ENCODE measurements around the gene HS3ST5. TPM values are rescaled to one million over a fixed set of nuclear protein-coding genes. Genes with fewer than 3 reads are reported as not detected.
"Not testable (repeated sequence)": the region's sequence is repeated elsewhere in the genome, so short reads cannot be mapped to it uniquely, and the experiment has no call there.

Gene HS3ST5
- total RNA-seq, 1 donor from 2014 or later, result 7.0 TPM

GRCh38 chr6:114096561-114097172 is 246.2 kb downstream of the HS3ST5 start:
- peak; percentile 30 for DNase-seq (ENCODE audit: low spot score)

- DNase-seq (ENCODE audit: low spot score), result no peak
Measured at GRCh38 chr6:114092943-114093342, 249.9 kb downstream of the HS3ST5 start.

GRCh38 chr6:114090626-114091025 is 252.2 kb downstream of the HS3ST5 start:
- DNase-seq (ENCODE audit: low spot score), result peak; percentile 17

GRCh38 chr6:114087496-114087895 is 255.3 kb downstream of the HS3ST5 start:
- DNase-seq (ENCODE audit: low spot score), result no peak

GRCh38 chr6:114085211-114085610 is 257.6 kb downstream of the HS3ST5 start:
- DNase-seq (ENCODE audit: low spot score), result no peak

- no peak for DNase-seq (ENCODE audit: low spot score)
Measured at GRCh38 chr6:114084327-114084890, 258.4 kb downstream of the HS3ST5 start.

- DNase-seq (ENCODE audit: low spot score), result no peak
Measured at GRCh38 chr6:114083251-114083650, 259.6 kb downstream of the HS3ST5 start.

GRCh38 chr6:114081730-114082129 is 261.1 kb downstream of the HS3ST5 start:
- DNase-seq (ENCODE audit: low spot score), result no peak

- DNase-seq (ENCODE audit: low spot score), result no peak
Measured at GRCh38 chr6:114080891-114081510, 261.8 kb downstream of the HS3ST5 start.

GRCh38 chr6:114080410-114080809 is 262.4 kb downstream of the HS3ST5 start:
- not testable (repeated sequence) for DNase-seq (ENCODE audit: low spot score)

- DNase-seq (ENCODE audit: low spot score), result no peak
Measured at GRCh38 chr6:114075777-114076176, 267.0 kb downstream of the HS3ST5 start.

GRCh38 chr6:114075300-114075699 is 267.5 kb downstream of the HS3ST5 start:
- no peak for DNase-seq (ENCODE audit: low spot score)

GRCh38 chr6:114068771-114069170 is 274.1 kb downstream of the HS3ST5 start:
- no peak for DNase-seq (ENCODE audit: low spot score)

GRCh38 chr6:114068116-114068515 is 274.7 kb downstream of the HS3ST5 start:
- no peak for DNase-seq (ENCODE audit: low spot score)

GRCh38 chr6:114064862-114065261 is 278.0 kb downstream of the HS3ST5 start:
- DNase-seq (ENCODE audit: low spot score), result no peak

- no peak for DNase-seq (ENCODE audit: low spot score)
Measured at GRCh38 chr6:114063956-114064355, 278.9 kb downstream of the HS3ST5 start.

GRCh38 chr6:114062199-114062598 is 280.6 kb downstream of the HS3ST5 start:
- DNase-seq (ENCODE audit: low spot score), result no peak

GRCh38 chr6:114061741-114062140 is 281.1 kb downstream of the HS3ST5 start:
- DNase-seq (ENCODE audit: low spot score), result no peak

- DNase-seq (ENCODE audit: low spot score), result no peak
Measured at GRCh38 chr6:114061116-114061515, 281.7 kb downstream of the HS3ST5 start.

GRCh38 chr6:114058435-114058834 is 284.4 kb downstream of the HS3ST5 start:
- DNase-seq (ENCODE audit: low spot score), result peak; percentile 50

GRCh38 chr6:114055763-114056162 is 287.1 kb downstream of the HS3ST5 start:
- no peak for DNase-seq (ENCODE audit: low spot score)

- DNase-seq (ENCODE audit: low spot score), result no peak
Measured at GRCh38 chr6:114055349-114055748, 287.5 kb downstream of the HS3ST5 start.

GRCh38 chr6:114053791-114054190 is 289.0 kb downstream of the HS3ST5 start:
- no peak for DNase-seq (ENCODE audit: low spot score)

Data from umbilical cord (tissue), 2 donors.